HG02588 (cell line): ENCODE results near the gene TRAF6.
"Not testable (repeated sequence)": the region's sequence is repeated elsewhere in the genome, so short reads cannot be mapped to it uniquely, and the experiment has no call there.

ENCODE experiments used
- ATAC-seq: cut with Tn5 transposase; IDR thresholded peaks from one replicate; pipeline ENCODE4 v1.9.1; 2021; ENCODE audit warnings: mild to moderate bottlenecking, moderate library complexity; ENCODE audit not compliant: unreplicated experiment

The TRAF6 gene

GRCh38 chr11:36509694-36510593 lies at the start of gene TRAF6:
TRAF6 (minus strand) TSS chr11:36510272; CDS start chr11:36501515, 8,757 bp downstream.
- ATAC-seq, result peak; percentile 98

GRCh38 chr11:36558571-36559413 lies 48.7 kb upstream of the TRAF6 start:
- ATAC-seq, result peak; percentile 69

GRCh38 chr11:36557991-36558390 lies 47.9 kb upstream of the TRAF6 start:
- no peak for ATAC-seq

- ATAC-seq, result not testable (repeated sequence)
Measured at GRCh38 chr11:36557390-36557789, 47.3 kb upstream of the TRAF6 start.

GRCh38 chr11:36550385-36551115 lies 40.5 kb upstream of the TRAF6 start:
- ATAC-seq, result no peak

GRCh38 chr11:36540998-36541397 lies 30.9 kb upstream of the TRAF6 start:
- ATAC-seq, result peak; percentile 99

GRCh38 chr11:36534276-36534840 lies 24.3 kb upstream of the TRAF6 start:
- no peak for ATAC-seq

GRCh38 chr11:36532941-36533601 lies 23.0 kb upstream of the TRAF6 start:
- no peak for ATAC-seq

- ATAC-seq, result no peak
Measured at GRCh38 chr11:36530840-36531239, 20.8 kb upstream of the TRAF6 start.

GRCh38 chr11:36513965-36514364 lies 3.9 kb upstream of the TRAF6 start:
- no peak for ATAC-seq

- no peak for ATAC-seq
Measured at GRCh38 chr11:36512016-36512415, 1.9 kb upstream of the TRAF6 start.

- not testable (repeated sequence) for ATAC-seq
Measured at GRCh38 chr11:36511062-36511461, 990 bp upstream of the TRAF6 start.

- ATAC-seq, result no peak
Measured at GRCh38 chr11:36510594-36510942, 496 bp upstream of the TRAF6 start.

- peak; percentile 17 for ATAC-seq
Measured at GRCh38 chr11:36509201-36509639, 852 bp downstream of the TRAF6 start.

- ATAC-seq, result no peak
Measured at GRCh38 chr11:36508743-36509142, 1.3 kb downstream of the TRAF6 start.

- no peak for ATAC-seq
Measured at GRCh38 chr11:36507824-36508489, 2.1 kb downstream of the TRAF6 start.

- ATAC-seq, result no peak
Measured at GRCh38 chr11:36501236-36501635, 8.8 kb downstream of the TRAF6 start.

GRCh38 chr11:36500315-36500721 lies 9.8 kb downstream of the TRAF6 start:
- peak; percentile 94 for ATAC-seq

GRCh38 chr11:36499315-36499714 lies 10.8 kb downstream of the TRAF6 start:
- no peak for ATAC-seq

GRCh38 chr11:36498721-36499120 lies 11.4 kb downstream of the TRAF6 start:
- ATAC-seq, result no peak
